ENCODE measurements around the gene CARS2.
"Not testable (repeated sequence)": the region's sequence is repeated elsewhere in the genome, so short reads cannot be mapped to it uniquely, and the experiment has no call there.

Gene CARS2

DNA sequence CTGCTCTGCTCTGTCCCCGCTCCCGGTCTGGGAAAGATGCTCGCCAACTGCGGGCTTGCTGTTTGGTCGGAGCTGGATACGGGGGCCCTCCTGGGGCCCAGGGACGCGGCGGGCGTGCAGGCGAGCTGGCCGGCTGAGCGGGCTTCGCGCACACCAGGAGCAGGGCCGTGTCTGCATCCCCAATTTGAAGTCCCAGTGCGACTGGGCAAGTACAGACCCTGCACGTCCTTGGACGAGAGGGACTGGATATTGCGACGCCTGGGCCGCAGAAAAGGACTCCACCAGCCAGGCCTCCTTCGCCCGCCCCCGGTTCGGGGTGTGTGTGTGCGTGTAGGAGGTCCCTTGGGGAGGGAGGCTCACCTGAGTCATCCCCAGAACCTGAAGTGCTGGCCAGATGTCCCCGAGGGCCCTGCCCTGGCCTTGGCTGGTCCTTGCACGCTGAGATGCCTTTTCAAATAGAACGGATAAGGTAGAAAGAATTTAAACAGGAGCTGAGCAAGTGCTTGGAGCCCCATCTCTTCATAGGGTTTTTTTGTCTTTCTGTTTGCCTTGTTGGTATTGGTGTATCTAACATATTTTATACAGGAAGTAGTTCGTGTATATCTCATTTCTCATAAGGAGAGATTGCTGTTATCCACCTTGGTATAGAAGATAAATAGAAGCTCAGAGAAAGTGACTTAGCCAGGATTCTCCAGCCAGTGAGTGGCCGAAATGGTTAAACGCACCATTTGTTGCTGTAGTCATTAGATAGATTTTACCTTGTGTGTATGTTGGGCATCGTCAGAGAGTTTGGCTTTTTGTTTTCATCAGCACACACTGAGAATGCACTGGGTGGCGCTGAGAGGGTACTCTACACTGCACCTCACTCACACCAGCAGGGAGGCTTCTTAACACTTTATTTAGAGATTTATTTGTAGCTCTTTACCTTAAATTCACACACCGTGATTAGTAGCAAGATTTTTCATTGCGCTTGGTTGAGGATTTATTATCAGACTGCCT, 89.5 kb downstream of the CARS2 start:
- peak; percentile 54 for DNase-seq (ENCODE audit: low read depth)
- TF ChIP-seq, protein P1, sequence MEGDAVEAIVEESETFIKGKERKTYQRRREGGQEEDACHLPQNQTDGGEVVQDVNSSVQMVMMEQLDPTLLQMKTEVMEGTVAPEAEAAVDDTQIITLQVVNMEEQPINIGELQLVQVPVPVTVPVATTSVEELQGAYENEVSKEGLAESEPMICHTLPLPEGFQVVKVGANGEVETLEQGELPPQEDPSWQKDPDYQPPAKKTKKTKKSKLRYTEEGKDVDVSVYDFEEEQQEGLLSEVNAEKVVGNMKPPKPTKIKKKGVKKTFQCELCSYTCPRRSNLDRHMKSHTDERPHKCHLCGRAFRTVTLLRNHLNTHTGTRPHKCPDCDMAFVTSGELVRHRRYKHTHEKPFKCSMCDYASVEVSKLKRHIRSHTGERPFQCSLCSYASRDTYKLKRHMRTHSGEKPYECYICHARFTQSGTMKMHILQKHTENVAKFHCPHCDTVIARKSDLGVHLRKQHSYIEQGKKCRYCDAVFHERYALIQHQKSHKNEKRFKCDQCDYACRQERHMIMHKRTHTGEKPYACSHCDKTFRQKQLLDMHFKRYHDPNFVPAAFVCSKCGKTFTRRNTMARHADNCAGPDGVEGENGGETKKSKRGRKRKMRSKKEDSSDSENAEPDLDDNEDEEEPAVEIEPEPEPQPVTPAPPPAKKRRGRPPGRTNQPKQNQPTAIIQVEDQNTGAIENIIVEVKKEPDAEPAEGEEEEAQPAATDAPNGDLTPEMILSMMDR (conservative IDR thresholded peaks at IDR 0.05; ENCODE audit: low read depth, low read length): peak; percentile 31

GRCh38 chr13:110615322-110616102, 90.4 kb downstream of the CARS2 start, which contains the start of gene NAXD:
Gene NAXD (plus strand): TSS chr13:110615545. CDS start chr13:110615602, 57 bp downstream.
- peak within 1 kb of the TSS; percentile 92 for H3K4me3 ChIP-seq (ENCODE audit: low read depth, low read length)
- TF ChIP-seq, protein P1 (conservative IDR thresholded peaks at IDR 0.05; ENCODE audit: low read depth, low read length): no peak
- peak; percentile 98 for DNase-seq (ENCODE audit: low read depth)

More for the DNA sequence above, 89.5 kb downstream of the CARS2 start:
- H3K4me3 ChIP-seq (ENCODE audit: low read depth, low read length): peak overlapping the region; percentile 92

DNA sequence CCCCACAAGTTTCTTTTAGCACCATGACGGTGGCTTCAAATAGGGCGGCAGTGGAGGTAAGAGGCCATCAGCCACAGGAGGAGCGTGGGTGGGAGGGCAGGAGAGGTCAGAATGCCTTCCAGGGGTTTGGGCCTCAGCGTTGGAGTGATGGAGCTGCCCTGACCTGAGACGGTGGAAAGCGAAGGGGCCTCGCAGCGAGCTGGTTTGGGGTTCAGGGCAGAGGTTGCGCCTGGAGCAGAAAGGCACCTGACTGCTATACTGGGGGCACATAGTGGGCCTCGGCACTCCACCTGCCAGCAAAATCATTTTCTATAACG, 91.0 kb downstream of the CARS2 start:
- H3K4me3 ChIP-seq (ENCODE audit: low read depth, low read length): peak overlapping the region; percentile 92
- TF ChIP-seq, protein P1 (conservative IDR thresholded peaks at IDR 0.05; ENCODE audit: low read depth, low read length): no peak
- no peak for DNase-seq (ENCODE audit: low read depth)

DNA sequence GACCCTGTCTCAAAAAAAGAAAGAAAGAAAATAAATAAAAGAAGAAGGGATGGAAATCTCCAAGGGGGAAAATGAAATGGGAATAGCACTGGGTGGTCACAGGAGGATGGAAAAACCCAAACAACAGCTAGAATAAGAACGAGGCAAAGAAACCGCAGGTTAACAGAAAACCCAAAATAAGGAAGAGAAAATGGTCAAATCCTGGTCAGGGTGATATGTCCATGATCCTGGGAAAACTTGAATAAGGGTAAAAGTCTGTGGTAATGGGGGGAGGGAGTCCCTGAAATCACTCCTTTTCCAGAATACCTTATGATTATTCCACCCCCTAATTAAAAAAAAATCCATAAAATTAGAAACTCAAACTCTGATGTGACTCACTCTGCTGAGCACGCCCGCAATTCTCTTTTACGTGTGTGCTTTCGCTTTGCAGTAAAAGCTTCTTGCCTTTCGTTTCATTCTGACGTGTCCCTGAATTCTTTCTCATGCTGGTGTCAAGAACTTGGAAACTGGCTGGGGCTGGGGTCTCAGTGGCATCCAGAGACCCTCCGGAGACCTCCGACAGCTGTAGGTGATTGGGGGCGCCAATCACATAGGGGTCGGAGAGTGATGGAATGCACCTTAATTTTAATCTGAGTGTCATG, 94.8 kb downstream of the CARS2 start:
- DNase-seq (ENCODE audit: low read depth): no peak
- H3K4me3 ChIP-seq (ENCODE audit: low read depth, low read length): no peak overlapping the region
- TF ChIP-seq, protein P1 (conservative IDR thresholded peaks at IDR 0.05; ENCODE audit: low read depth, low read length): no peak

DNA sequence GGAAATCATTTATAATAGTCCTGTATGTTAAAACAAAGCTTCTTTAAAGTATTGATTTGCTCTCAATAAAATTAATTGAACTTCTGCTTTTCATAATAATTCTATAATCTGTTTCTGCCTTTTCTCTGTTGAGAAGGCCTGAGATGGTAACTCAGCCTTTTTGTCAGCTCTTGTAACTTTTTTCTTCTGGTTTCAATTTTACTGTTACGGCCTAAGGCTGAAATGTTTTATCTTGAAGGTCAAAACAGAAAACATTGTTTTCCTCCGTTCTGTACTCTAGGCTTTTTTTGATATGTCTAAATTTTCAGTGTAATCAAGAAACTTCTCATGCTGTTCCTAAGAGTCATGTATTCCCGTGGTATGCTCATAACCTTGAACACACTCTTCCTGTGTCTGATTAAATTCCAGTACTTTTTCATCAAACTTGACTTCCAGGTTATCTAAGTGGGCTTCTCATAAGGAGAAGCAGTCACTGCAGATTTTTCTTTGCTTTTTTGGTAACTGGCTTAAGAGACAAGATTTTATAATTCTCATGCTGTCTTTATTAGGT, 98.2 kb downstream of the CARS2 start:
- DNase-seq (ENCODE audit: low read depth): peak; percentile 28
- no peak overlapping the region for H3K4me3 ChIP-seq (ENCODE audit: low read depth, low read length)
- TF ChIP-seq, protein P1 (conservative IDR thresholded peaks at IDR 0.05; ENCODE audit: low read depth, low read length): no peak

GRCh38 chr13:110606281-110606680, 99.6 kb downstream of the CARS2 start:
- H3K4me3 ChIP-seq (ENCODE audit: low read depth, low read length); DNase-seq (ENCODE audit: low read depth): not testable (repeated sequence)

Data from choroid plexus epithelial cell (primary cell).